Measurements from ENCODE around the gene SNX10. TPM values are rescaled to one million over a fixed set of nuclear protein-coding genes. Genes with fewer than 3 reads are reported as not detected.

Gene SNX10
- polyA plus RNA-seq, 1 donor (not counting 4 experiments of a cell fraction or from before 2014, with no cell fraction given), result 7.0 TPM

GRCh38 chr7:26319636-26320035 is 28.0 kb downstream of the SNX10 start:
- no peaks in the 10 kb centered on the region for H4K20me1 ChIP-seq (ENCODE audit: control insufficient read depth, extremely low read depth, insufficient read depth, low read length)
- no peak overlapping the region for H2AFZ ChIP-seq (ENCODE audit: control insufficient read depth, low read length)
- no peak for FAIRE-seq
- DNase-seq (ENCODE audit: low read depth, low spot score), result no peak
- no peak overlapping the region for H3K27ac ChIP-seq (ENCODE audit: control insufficient read depth, insufficient read depth, low read length)
- peaks cover 7% of the 10 kb centered on the region for H3K4me1 ChIP-seq (ENCODE audit: control insufficient read depth, extremely low read depth, insufficient read depth, low read length)
- H3K27me3 ChIP-seq (ENCODE audit: control insufficient read depth, extremely low read depth, insufficient read depth, low read length), result no peaks in the 10 kb centered on the region
- no peaks in the 10 kb centered on the region for H3K9me3 ChIP-seq (ENCODE audit: control insufficient read depth, low read depth, low read length)
- H3K9me1 ChIP-seq (ENCODE audit: control insufficient read depth, extremely low read depth, insufficient read depth, low read length), result no peaks in the 10 kb centered on the region
- H3K4me3 ChIP-seq (ENCODE audit: control insufficient read depth in 2 of 3, extremely low read depth in 1 of 3, insufficient read depth in 2 of 3, low read depth in 1 of 3, low read length in 3 of 3), result no peak overlapping the region
- TF ChIP-seq, protein P1, sequence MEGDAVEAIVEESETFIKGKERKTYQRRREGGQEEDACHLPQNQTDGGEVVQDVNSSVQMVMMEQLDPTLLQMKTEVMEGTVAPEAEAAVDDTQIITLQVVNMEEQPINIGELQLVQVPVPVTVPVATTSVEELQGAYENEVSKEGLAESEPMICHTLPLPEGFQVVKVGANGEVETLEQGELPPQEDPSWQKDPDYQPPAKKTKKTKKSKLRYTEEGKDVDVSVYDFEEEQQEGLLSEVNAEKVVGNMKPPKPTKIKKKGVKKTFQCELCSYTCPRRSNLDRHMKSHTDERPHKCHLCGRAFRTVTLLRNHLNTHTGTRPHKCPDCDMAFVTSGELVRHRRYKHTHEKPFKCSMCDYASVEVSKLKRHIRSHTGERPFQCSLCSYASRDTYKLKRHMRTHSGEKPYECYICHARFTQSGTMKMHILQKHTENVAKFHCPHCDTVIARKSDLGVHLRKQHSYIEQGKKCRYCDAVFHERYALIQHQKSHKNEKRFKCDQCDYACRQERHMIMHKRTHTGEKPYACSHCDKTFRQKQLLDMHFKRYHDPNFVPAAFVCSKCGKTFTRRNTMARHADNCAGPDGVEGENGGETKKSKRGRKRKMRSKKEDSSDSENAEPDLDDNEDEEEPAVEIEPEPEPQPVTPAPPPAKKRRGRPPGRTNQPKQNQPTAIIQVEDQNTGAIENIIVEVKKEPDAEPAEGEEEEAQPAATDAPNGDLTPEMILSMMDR (optimal IDR thresholded peaks at IDR 0.05 in 1 of 3, IDR thresholded peaks at IDR 0.05 in 1 of 3, conservative IDR thresholded peaks at IDR 0.05 in 1 of 3; ENCODE audit: extremely low read depth in 1 of 3, insufficient read depth in 2 of 3, low read length in 3 of 3), result no peak
- no peak for TF ChIP-seq EZH2 (IDR thresholded peaks at IDR 0.05; ENCODE audit: low read length)
- H3K4me2 ChIP-seq (ENCODE audit: control insufficient read depth, extremely low read depth, insufficient read depth, low read depth, low read length), result no peak overlapping the region
- no peaks in the 10 kb centered on the region for H3K36me3 ChIP-seq (ENCODE audit: control insufficient read depth in 2 of 2, extremely low read depth in 1 of 2, insufficient read depth in 2 of 2, low read length in 2 of 2)
- no peak overlapping the region for H3K9ac ChIP-seq (ENCODE audit: control insufficient read depth, extremely low read depth, insufficient read depth, low read length)
- dilution Hi-C loops (cut with MboI; ENCODE audit: extremely low pct_ligation_motif_present, low sequenced_read_pairs), result no loop called here
- H3K79me2 ChIP-seq (ENCODE audit: control insufficient read depth, insufficient read depth, low read length), result no peaks in the 10 kb centered on the region

DNA sequence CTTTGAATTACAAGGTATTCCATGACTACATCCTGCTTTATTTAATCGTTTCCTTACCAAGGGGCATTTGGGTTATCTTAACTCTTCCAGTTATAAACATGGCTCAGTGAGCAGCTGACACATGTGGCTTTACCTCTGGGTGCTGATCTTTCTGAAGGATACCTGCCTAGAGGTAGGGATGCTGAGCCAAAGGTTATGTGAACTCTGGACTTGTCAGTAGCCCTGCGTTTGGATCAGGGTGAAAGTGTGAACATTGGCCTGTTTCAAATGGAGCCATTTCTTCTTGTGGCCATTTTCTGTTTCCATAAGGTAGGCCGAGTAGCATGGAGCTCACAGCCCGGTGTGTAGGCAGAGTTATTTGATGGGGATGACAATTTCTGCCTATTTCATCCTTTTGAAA is 29.2 kb downstream of the SNX10 start:
- no peak for FAIRE-seq
- H4K20me1 ChIP-seq (ENCODE audit: control insufficient read depth, extremely low read depth, insufficient read depth, low read length), result no peaks in the 10 kb centered on the region
- H3K4me3 ChIP-seq (ENCODE audit: control insufficient read depth in 2 of 3, extremely low read depth in 1 of 3, insufficient read depth in 2 of 3, low read depth in 1 of 3, low read length in 3 of 3), result no peak overlapping the region
- TF ChIP-seq, protein P1 (optimal IDR thresholded peaks at IDR 0.05 in 1 of 3, IDR thresholded peaks at IDR 0.05 in 1 of 3, conservative IDR thresholded peaks at IDR 0.05 in 1 of 3; ENCODE audit: extremely low read depth in 1 of 3, insufficient read depth in 2 of 3, low read length in 3 of 3), result no peak
- no peak overlapping the region for H3K27ac ChIP-seq (ENCODE audit: control insufficient read depth, insufficient read depth, low read length)
- DNase-seq (ENCODE audit: low read depth, low spot score), result no peak
- H2AFZ ChIP-seq (ENCODE audit: control insufficient read depth, low read length), result no peak overlapping the region
- dilution Hi-C loops (cut with MboI; ENCODE audit: extremely low pct_ligation_motif_present, low sequenced_read_pairs), result no loop called here
- H3K27me3 ChIP-seq (ENCODE audit: control insufficient read depth, extremely low read depth, insufficient read depth, low read length), result no peaks in the 10 kb centered on the region
- no peaks in the 10 kb centered on the region for H3K9me1 ChIP-seq (ENCODE audit: control insufficient read depth, extremely low read depth, insufficient read depth, low read length)
- no peaks in the 10 kb centered on the region for H3K79me2 ChIP-seq (ENCODE audit: control insufficient read depth, insufficient read depth, low read length)
- no peaks in the 10 kb centered on the region for H3K9me3 ChIP-seq (ENCODE audit: control insufficient read depth, low read depth, low read length)
- H3K9ac ChIP-seq (ENCODE audit: control insufficient read depth, extremely low read depth, insufficient read depth, low read length), result no peak overlapping the region
- H3K4me2 ChIP-seq (ENCODE audit: control insufficient read depth, extremely low read depth, insufficient read depth, low read depth, low read length), result no peak overlapping the region
- H3K36me3 ChIP-seq (ENCODE audit: control insufficient read depth in 2 of 2, extremely low read depth in 1 of 2, insufficient read depth in 2 of 2, low read length in 2 of 2), result no peaks in the 10 kb centered on the region
- peaks cover 7% of the 10 kb centered on the region for H3K4me1 ChIP-seq (ENCODE audit: control insufficient read depth, extremely low read depth, insufficient read depth, low read length)

Measured in keratinocyte (primary cell).